ENCODE measurements around the gene LAPTM4A.

Gene LAPTM4A

DNA sequence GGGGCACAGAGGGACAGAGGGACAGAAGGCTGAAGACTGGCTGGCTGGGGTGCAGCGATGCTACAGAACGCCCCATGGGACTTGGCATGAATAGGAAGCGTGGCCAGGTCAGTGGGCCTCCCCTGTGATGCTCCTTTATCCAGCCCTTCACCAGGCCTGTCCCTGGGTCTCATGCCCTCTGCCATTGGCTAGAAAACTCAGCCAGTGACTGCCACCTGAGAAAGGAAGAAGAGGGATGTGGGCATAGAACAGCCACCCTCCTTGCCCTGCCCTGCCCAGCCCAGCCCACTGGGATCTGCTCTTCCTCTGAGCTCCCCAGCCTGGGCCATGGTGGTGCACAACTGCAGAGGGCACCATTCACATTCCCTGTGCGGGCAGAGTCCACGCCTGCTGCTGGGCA lies 10.5 kb upstream of the LAPTM4A start:
- WGBS (ENCODE audit: insufficient coverage), result 96% methylated on average over 5 of the region's 5 CpGs
- Histone ChIP-seq H3K4me1 (ENCODE audit: control extremely low read depth in 1 of 4, control insufficient read depth in 4 of 4, insufficient read depth in 4 of 4, low read length in 3 of 4) (no peaks in the 10 kb centered on the region), H3K27me3 (replicated peaks in 2 of 5; ENCODE audit: control insufficient read depth in 4 of 5, insufficient read depth in 5 of 5, low read length in 4 of 5) (peaks cover 0 to 4% (median 0%) of the 10 kb centered on the region in 5 experiments), H3K4me3 (ENCODE audit: control insufficient read depth in 1 of 7, extremely low read depth in 1 of 7, insufficient read depth in 4 of 7, low read depth in 2 of 7, low read length in 6 of 7) (no peak overlapping the region), H3K27ac (ENCODE audit: insufficient read depth in 1 of 2, low read depth in 1 of 2, low read length in 2 of 2, poor library complexity in 1 of 2, severe bottlenecking in 2 of 2) (no peak overlapping the region), H3K9me3 (ENCODE audit: control extremely low read depth in 1 of 5, control insufficient read depth in 4 of 5, insufficient read depth in 2 of 5, low read depth in 1 of 5, low read length in 4 of 5) (no peaks in the 10 kb centered on the region), H3K36me3 (ENCODE audit: control insufficient read depth in 4 of 4, insufficient read depth in 4 of 4, low read length in 3 of 4) (no peaks in the 10 kb centered on the region)
- ChIA-PET CTCF (interaction anchor here (0.7 to 3.0 kb wide), 4 partner anchors 7 to 47 kb away, joined by 3 to 13 read pairs (median 4); no protein-coding TSS in a partner anchor), POLR2A (no interaction called here)
- no peak for DNase-seq

- POLR2A ChIA-PET, result no interaction called here
- Histone ChIP-seq H3K9me3 (ENCODE audit: control extremely low read depth in 1 of 5, control insufficient read depth in 4 of 5, insufficient read depth in 2 of 5, low read depth in 1 of 5, low read length in 4 of 5) (no peaks in the 10 kb centered on the region), H3K4me1 (ENCODE audit: control extremely low read depth in 1 of 4, control insufficient read depth in 4 of 4, insufficient read depth in 4 of 4, low read length in 3 of 4) (no peaks in the 10 kb centered on the region), H3K27me3 (replicated peaks in 2 of 5; ENCODE audit: control insufficient read depth in 4 of 5, insufficient read depth in 5 of 5, low read length in 4 of 5) (peaks cover 0 to 4% (median 2%) of the 10 kb centered on the region in 5 experiments), H3K36me3 (ENCODE audit: control insufficient read depth in 4 of 4, insufficient read depth in 4 of 4, low read length in 3 of 4) (no peaks in the 10 kb centered on the region), H3K27ac (ENCODE audit: insufficient read depth in 1 of 2, low read depth in 1 of 2, low read length in 2 of 2, poor library complexity in 1 of 2, severe bottlenecking in 2 of 2) (no peak overlapping the region), H3K4me3 (ENCODE audit: control insufficient read depth in 1 of 7, extremely low read depth in 1 of 7, insufficient read depth in 4 of 7, low read depth in 2 of 7, low read length in 6 of 7) (no peak overlapping the region)
- CTCF ChIA-PET, result interaction anchor here (0.6 to 3.0 kb wide), 6 partner anchors 7 to 102 kb away, joined by 3 to 13 read pairs (median 4); no protein-coding TSS in a partner anchor
- no peak for DNase-seq
- WGBS (ENCODE audit: insufficient coverage), result no CpG with 5 or more reads among the region's 3 CpGs
Observed at GRCh38 chr2:20061476-20061875, 10.0 kb upstream of the LAPTM4A start.

DNA sequence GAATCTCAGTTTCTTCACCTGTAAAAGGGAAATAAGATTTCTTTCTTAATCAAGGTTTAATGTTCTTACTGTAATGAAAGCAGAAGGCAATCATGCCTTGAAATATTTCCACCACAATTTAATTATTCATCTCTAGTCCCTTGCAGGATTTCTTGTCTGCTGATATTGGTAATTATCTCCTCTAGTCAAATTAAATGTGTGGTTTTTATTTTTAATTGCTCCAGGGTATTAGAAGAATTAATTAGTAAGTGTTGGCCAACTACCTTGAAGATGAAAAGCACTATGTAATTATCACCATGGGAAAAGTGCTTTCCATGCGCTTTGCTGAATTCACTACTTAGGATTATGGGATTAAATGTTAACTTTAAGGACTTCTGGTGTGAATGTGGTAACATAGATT lies 8.7 kb upstream of the LAPTM4A start:
- H3K4me3 ChIP-seq (ENCODE audit: control insufficient read depth in 1 of 7, extremely low read depth in 1 of 7, insufficient read depth in 4 of 7, low read depth in 2 of 7, low read length in 6 of 7), result no peak overlapping the region
- no peak for DNase-seq
- H3K36me3 ChIP-seq (ENCODE audit: control insufficient read depth in 4 of 4, insufficient read depth in 4 of 4, low read length in 3 of 4), result no peaks in the 10 kb centered on the region
- H3K9me3 ChIP-seq (ENCODE audit: control extremely low read depth in 1 of 5, control insufficient read depth in 4 of 5, insufficient read depth in 2 of 5, low read depth in 1 of 5, low read length in 4 of 5), result no peaks in the 10 kb centered on the region
- peaks cover 0 to 7% (median 3%) of the 10 kb centered on the region in 5 experiments for H3K27me3 ChIP-seq (replicated peaks in 2 of 5; ENCODE audit: control insufficient read depth in 4 of 5, insufficient read depth in 5 of 5, low read length in 4 of 5)
- ChIA-PET CTCF (interaction anchor here (1.0 to 1.5 kb wide), 2 partner anchors 8 to 45 kb away, joined by 3 to 4 read pairs; no protein-coding TSS in a partner anchor), POLR2A (no interaction called here)
- H3K27ac ChIP-seq (ENCODE audit: insufficient read depth in 1 of 2, low read depth in 1 of 2, low read length in 2 of 2, poor library complexity in 1 of 2, severe bottlenecking in 2 of 2), result no peak overlapping the region
- no CpG with 5 or more reads among the region's 1 CpG for WGBS (ENCODE audit: insufficient coverage)
- H3K4me1 ChIP-seq (ENCODE audit: control extremely low read depth in 1 of 4, control insufficient read depth in 4 of 4, insufficient read depth in 4 of 4, low read length in 3 of 4), result no peaks in the 10 kb centered on the region

DNA sequence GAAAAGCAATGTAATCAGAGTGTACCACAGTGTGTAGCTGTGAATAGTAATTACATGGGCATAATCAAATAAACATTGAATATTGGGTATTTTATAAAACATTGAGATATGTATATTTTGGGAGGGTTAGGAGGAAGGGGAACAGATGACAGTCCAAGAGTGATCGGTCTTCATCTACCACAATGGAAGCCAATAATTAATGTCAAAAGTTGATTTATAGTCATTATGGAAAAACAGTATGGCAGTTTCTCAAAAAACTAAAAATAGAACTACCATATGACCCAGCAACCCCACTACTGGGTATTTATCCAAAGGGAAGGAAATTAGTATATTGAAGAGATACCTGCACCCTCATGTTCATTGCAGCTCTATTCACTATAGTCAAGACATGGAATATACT lies 5.8 kb upstream of the LAPTM4A start:
- POLR2A ChIA-PET, result interaction anchor here (0.6 kb wide), 1 partner anchor 13 kb away, joined by 3 read pairs; no protein-coding TSS in a partner anchor
- no CpG with 5 or more reads among the region's 1 CpG for WGBS (ENCODE audit: insufficient coverage)
- no peak for DNase-seq
- Histone ChIP-seq H3K9me3 (ENCODE audit: control extremely low read depth in 1 of 5, control insufficient read depth in 4 of 5, insufficient read depth in 2 of 5, low read depth in 1 of 5, low read length in 4 of 5) (no peaks in the 10 kb centered on the region), H3K36me3 (ENCODE audit: control insufficient read depth in 4 of 4, insufficient read depth in 4 of 4, low read length in 3 of 4) (no peaks in the 10 kb centered on the region), H3K27me3 (replicated peaks in 2 of 5; ENCODE audit: control insufficient read depth in 4 of 5, insufficient read depth in 5 of 5, low read length in 4 of 5) (peaks cover 0 to 7% (median 3%) of the 10 kb centered on the region in 5 experiments), H3K4me3 (ENCODE audit: control insufficient read depth in 1 of 7, extremely low read depth in 1 of 7, insufficient read depth in 4 of 7, low read depth in 2 of 7, low read length in 6 of 7) (no peak overlapping the region), H3K4me1 (ENCODE audit: control extremely low read depth in 1 of 4, control insufficient read depth in 4 of 4, insufficient read depth in 4 of 4, low read length in 3 of 4) (peaks cover 5 to 8% (median 6%) of the 10 kb centered on the region in 4 experiments), H3K27ac (ENCODE audit: insufficient read depth in 1 of 2, low read depth in 1 of 2, low read length in 2 of 2, poor library complexity in 1 of 2, severe bottlenecking in 2 of 2) (no peak overlapping the region)
- CTCF ChIA-PET, result interaction anchor here (1.0 kb wide), 1 partner anchor 9 kb away, joined by 3 read pairs; no protein-coding TSS in a partner anchor

DNA sequence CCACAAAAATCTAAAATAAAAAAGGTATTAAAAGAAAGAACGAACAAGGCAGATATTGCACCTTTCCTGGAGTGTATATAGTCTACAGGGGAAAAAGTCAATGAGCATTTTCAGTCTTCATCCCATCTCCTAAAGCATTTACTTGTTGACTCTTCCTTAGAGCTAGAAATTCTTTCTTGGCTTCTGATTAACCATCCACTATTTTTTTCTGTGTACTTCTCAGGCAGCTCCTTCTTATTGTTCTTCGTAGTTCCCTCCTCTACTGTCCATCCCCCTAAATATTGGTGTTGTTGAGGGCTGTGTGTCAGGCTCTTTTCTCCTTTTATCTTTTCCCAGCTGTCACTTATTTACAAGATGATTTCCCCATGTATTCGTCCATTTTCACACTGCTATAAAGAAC lies 3.5 kb upstream of the LAPTM4A start:
- ChIA-PET CTCF (interaction anchor here (1.4 to 3.2 kb wide), 2 partner anchors 7 to 40 kb away, joined by 4 to 11 read pairs; no protein-coding TSS in a partner anchor), POLR2A (no interaction called here)
- Histone ChIP-seq H3K4me3 (ENCODE audit: control insufficient read depth in 1 of 7, extremely low read depth in 1 of 7, insufficient read depth in 4 of 7, low read depth in 2 of 7, low read length in 6 of 7) (no peak overlapping the region), H3K9me3 (ENCODE audit: control extremely low read depth in 1 of 5, control insufficient read depth in 4 of 5, insufficient read depth in 2 of 5, low read depth in 1 of 5, low read length in 4 of 5) (no peaks in the 10 kb centered on the region), H3K27ac (ENCODE audit: insufficient read depth in 1 of 2, low read depth in 1 of 2, low read length in 2 of 2, poor library complexity in 1 of 2, severe bottlenecking in 2 of 2) (no peak overlapping the region), H3K4me1 (ENCODE audit: control extremely low read depth in 1 of 4, control insufficient read depth in 4 of 4, insufficient read depth in 4 of 4, low read length in 3 of 4) (peaks cover 10 to 16% (median 12%) of the 10 kb centered on the region in 4 experiments), H3K27me3 (replicated peaks in 2 of 5; ENCODE audit: control insufficient read depth in 4 of 5, insufficient read depth in 5 of 5, low read length in 4 of 5) (peaks cover 0 to 7% (median 3%) of the 10 kb centered on the region in 5 experiments), H3K36me3 (ENCODE audit: control insufficient read depth in 4 of 4, insufficient read depth in 4 of 4, low read length in 3 of 4) (no peaks in the 10 kb centered on the region)
- WGBS (ENCODE audit: insufficient coverage), result no CpG with 5 or more reads among the region's 3 CpGs
- DNase-seq, result no peak

GRCh38 chr2:20054119-20054518 lies 2.7 kb upstream of the LAPTM4A start:
- Histone ChIP-seq H3K9me3 (ENCODE audit: control extremely low read depth in 1 of 5, control insufficient read depth in 4 of 5, insufficient read depth in 2 of 5, low read depth in 1 of 5, low read length in 4 of 5) (no peaks in the 10 kb centered on the region), H3K36me3 (ENCODE audit: control insufficient read depth in 4 of 4, insufficient read depth in 4 of 4, low read length in 3 of 4) (no peaks in the 10 kb centered on the region), H3K27me3 (replicated peaks in 2 of 5; ENCODE audit: control insufficient read depth in 4 of 5, insufficient read depth in 5 of 5, low read length in 4 of 5) (peaks cover 0 to 4% (median 2%) of the 10 kb centered on the region in 5 experiments), H3K27ac (ENCODE audit: insufficient read depth in 1 of 2, low read depth in 1 of 2, low read length in 2 of 2, poor library complexity in 1 of 2, severe bottlenecking in 2 of 2) (no peak overlapping the region), H3K4me1 (ENCODE audit: control extremely low read depth in 1 of 4, control insufficient read depth in 4 of 4, insufficient read depth in 4 of 4, low read length in 3 of 4) (peaks cover 11 to 23% (median 17%) of the 10 kb centered on the region in 4 experiments), H3K4me3 (ENCODE audit: control insufficient read depth in 1 of 7, extremely low read depth in 1 of 7, insufficient read depth in 4 of 7, low read depth in 2 of 7, low read length in 6 of 7) (no peak overlapping the region)
- ChIA-PET CTCF (interaction anchor here (0.8 to 3.2 kb wide), 3 partner anchors 8 to 39 kb away, joined by 3 to 11 read pairs (median 4); no protein-coding TSS in a partner anchor), POLR2A (no interaction called here)
- 100% methylated on average over 4 of the region's 6 CpGs for WGBS (ENCODE audit: insufficient coverage)
- no peak for DNase-seq

GRCh38 chr2:20052861-20053281 lies 1.4 kb upstream of the LAPTM4A start:
- 37% methylated on average over 3 of the region's 5 CpGs for WGBS (ENCODE audit: insufficient coverage)
- Histone ChIP-seq H3K36me3 (ENCODE audit: control insufficient read depth in 4 of 4, insufficient read depth in 4 of 4, low read length in 3 of 4) (no peaks in the 10 kb centered on the region), H3K4me1 (ENCODE audit: control extremely low read depth in 1 of 4, control insufficient read depth in 4 of 4, insufficient read depth in 4 of 4, low read length in 3 of 4) (peaks cover 18 to 36% (median 29%) of the 10 kb centered on the region in 4 experiments), H3K27me3 (replicated peaks in 2 of 5; ENCODE audit: control insufficient read depth in 4 of 5, insufficient read depth in 5 of 5, low read length in 4 of 5) (peaks cover 0 to 4% (median 2%) of the 10 kb centered on the region in 5 experiments), H3K4me3 (ENCODE audit: control insufficient read depth in 1 of 7, extremely low read depth in 1 of 7, insufficient read depth in 4 of 7, low read depth in 2 of 7, low read length in 6 of 7) (peak overlapping the region in 5 of 7 experiments; percentile 78 to 100 (median 90)), H3K27ac (ENCODE audit: insufficient read depth in 1 of 2, low read depth in 1 of 2, low read length in 2 of 2, poor library complexity in 1 of 2, severe bottlenecking in 2 of 2) (peak overlapping the region in 1 of 2 experiments; percentile 97), H3K9me3 (ENCODE audit: control extremely low read depth in 1 of 5, control insufficient read depth in 4 of 5, insufficient read depth in 2 of 5, low read depth in 1 of 5, low read length in 4 of 5) (no peaks in the 10 kb centered on the region)
- peak in 2 of 3 donors; percentile 47 to 64 for DNase-seq
- ChIA-PET CTCF (interaction anchor here (1.3 to 3.2 kb wide), 3 partner anchors 8 to 38 kb away, joined by 3 to 11 read pairs (median 4); no protein-coding TSS in a partner anchor), POLR2A (no interaction called here)
